NCI-H2227 treated with DMSO at 0.1 percent for 48 hours (cell line): Measurements from ENCODE around the gene CPSF7.
"Not testable (repeated sequence)": the region's sequence is repeated elsewhere in the genome, so short reads cannot be mapped to it uniquely, and the experiment has no call there.

Experiments
- DNase-seq: peaks from one replicate; lab custom pipeline; 2025; lab: John Stamatoyannopoulos, UW

Gene CPSF7

GRCh38 chr11:61384271-61385242 lies 45.2 kb downstream of the CPSF7 start:
- no peak for DNase-seq

GRCh38 chr11:61383859-61384258 lies 45.9 kb downstream of the CPSF7 start:
- not testable (repeated sequence) for DNase-seq

GRCh38 chr11:61380884-61381283 lies 48.9 kb downstream of the CPSF7 start:
- no peak for DNase-seq

- DNase-seq: no peak
These were observed 51.0 kb downstream of the CPSF7 start for GRCh38 chr11:61378713-61379313.

- DNase-seq: no peak
These were observed 52.2 kb downstream of the CPSF7 start for GRCh38 chr11:61377461-61378160.

GRCh38 chr11:61375761-61376108 lies 54.0 kb downstream of the CPSF7 start:
- no peak for DNase-seq

- no peak for DNase-seq
These were observed 56.9 kb downstream of the CPSF7 start for GRCh38 chr11:61372659-61373420.

GRCh38 chr11:61370349-61371005 lies 59.3 kb downstream of the CPSF7 start:
- DNase-seq: no peak

- no peak for DNase-seq
These were observed 60.1 kb downstream of the CPSF7 start for GRCh38 chr11:61369372-61370348.

- no peak for DNase-seq
These were observed 61.1 kb downstream of the CPSF7 start for GRCh38 chr11:61368646-61369045.

- no peak for DNase-seq
These were observed 62.4 kb downstream of the CPSF7 start for GRCh38 chr11:61367406-61367805.

- DNase-seq: no peak
These were observed 65.6 kb downstream of the CPSF7 start for GRCh38 chr11:61364012-61364675.

GRCh38 chr11:61362542-61362875 lies 67.3 kb downstream of the CPSF7 start:
- no peak for DNase-seq

- peak; percentile 98 for DNase-seq
These were observed 67.8 kb downstream of the CPSF7 start, which contains the start of the genes CYB561A3 and TMEM138 for GRCh38 chr11:61361741-61362541. CYB561A3 (minus strand) TSS chr11:61361882; CDS start chr11:61356713, 5,169 bp downstream. TMEM138 (plus strand) TSS chr11:61362374; CDS start chr11:61364391, 2,017 bp downstream.

- DNase-seq: no peak
These were observed 68.5 kb downstream of the CPSF7 start for GRCh38 chr11:61361237-61361740.

- DNase-seq: no peak
These were observed 70.3 kb downstream of the CPSF7 start for GRCh38 chr11:61359516-61359915.

GRCh38 chr11:61358566-61358965 lies 71.2 kb downstream of the CPSF7 start:
- no peak for DNase-seq

- DNase-seq: no peak
These were observed 71.9 kb downstream of the CPSF7 start for GRCh38 chr11:61357894-61358239.
